GM18511 (cell line): ENCODE data around the gene C10orf67.
"Not testable (repeated sequence)": the region's sequence is repeated elsewhere in the genome, so short reads cannot be mapped to it uniquely, and the experiment has no call there.

ENCODE experiments used
- ATAC-seq: cut with Tn5 transposase; IDR thresholded peaks from one replicate; pipeline ENCODE4 v1.9.1; 2021; ENCODE audit warnings: mild to moderate bottlenecking, moderate library complexity; ENCODE audit not compliant: unreplicated experiment

C10orf67 gene

GRCh38 chr10:23344241-23344841, at the start of gene C10orf67:
Gene C10orf67, minus strand, starts transcription at chr10:23344797. Its CDS starts 23 bp downstream, at chr10:23344774.
- peak; percentile 47 for ATAC-seq

GRCh38 chr10:23391821-23392220, 47.2 kb upstream of the C10orf67 start:
- ATAC-seq, result no peak

DNA sequence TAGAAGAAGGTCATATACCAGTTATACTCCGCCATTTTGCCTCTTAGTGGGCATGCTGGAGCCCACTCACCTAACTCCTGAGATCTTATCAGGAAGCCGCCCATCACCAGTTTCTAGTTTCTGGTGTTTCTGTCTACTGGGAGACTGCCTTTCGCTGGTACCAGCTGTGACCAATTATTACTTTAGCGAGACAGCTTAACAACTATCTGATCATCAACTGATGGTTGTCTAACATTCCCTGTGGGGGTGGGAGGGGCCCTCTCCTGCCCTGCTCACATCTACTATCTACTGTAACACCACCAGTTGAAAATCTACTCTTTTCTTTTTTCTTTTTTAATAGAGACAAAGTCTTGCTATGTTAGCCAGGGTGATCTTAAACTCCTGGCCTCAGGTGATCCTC, 46.2 kb upstream of the C10orf67 start:
- ATAC-seq, result no peak

- not testable (repeated sequence) for ATAC-seq
Observed at GRCh38 chr10:23390408-23390807, 45.8 kb upstream of the C10orf67 start.

DNA sequence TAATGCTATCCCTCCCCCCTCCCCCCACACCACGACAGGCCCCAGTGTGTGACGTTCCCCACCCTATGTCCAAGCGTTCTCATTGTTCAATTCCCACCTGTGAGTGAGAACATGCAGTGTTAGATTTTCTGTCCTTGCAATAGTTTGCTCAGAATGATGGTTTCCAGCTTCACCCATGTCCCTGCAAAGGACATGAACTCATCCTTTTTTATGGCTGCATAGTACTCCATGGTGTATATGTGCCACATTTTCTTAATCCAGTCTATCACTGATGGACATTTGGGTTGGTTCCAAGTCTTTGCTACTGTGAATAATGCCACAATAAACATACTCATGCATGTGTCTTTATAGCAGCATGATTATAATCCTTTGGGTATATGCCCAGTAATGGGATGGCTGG, 42.9 kb upstream of the C10orf67 start:
- ATAC-seq, result not testable (repeated sequence)

GRCh38 chr10:23386052-23386451, 41.5 kb upstream of the C10orf67 start:
- no peak for ATAC-seq

DNA sequence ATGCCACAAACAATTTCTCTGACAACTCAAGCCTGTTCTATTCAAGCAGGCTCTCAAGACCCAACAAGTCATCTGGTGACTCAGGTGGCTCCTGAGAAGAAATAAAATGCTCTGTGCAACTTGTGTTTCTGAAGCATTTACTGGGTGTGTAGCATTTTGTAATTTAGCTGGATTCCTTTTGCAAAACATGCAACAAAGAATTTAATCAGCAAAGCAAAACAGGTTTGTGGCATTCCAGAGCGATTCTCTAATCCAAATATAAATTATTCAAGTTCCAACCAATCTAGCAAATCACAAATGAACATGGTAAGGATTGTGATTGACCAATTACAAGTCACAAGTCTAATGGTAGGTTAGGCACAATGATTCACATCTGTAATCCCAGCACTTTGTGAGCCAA, 39.8 kb upstream of the C10orf67 start:
- ATAC-seq, result no peak

GRCh38 chr10:23383637-23384036, 39.0 kb upstream of the C10orf67 start:
- no peak for ATAC-seq

- ATAC-seq, result no peak
Observed at GRCh38 chr10:23381298-23382040, 36.9 kb upstream of the C10orf67 start.

DNA sequence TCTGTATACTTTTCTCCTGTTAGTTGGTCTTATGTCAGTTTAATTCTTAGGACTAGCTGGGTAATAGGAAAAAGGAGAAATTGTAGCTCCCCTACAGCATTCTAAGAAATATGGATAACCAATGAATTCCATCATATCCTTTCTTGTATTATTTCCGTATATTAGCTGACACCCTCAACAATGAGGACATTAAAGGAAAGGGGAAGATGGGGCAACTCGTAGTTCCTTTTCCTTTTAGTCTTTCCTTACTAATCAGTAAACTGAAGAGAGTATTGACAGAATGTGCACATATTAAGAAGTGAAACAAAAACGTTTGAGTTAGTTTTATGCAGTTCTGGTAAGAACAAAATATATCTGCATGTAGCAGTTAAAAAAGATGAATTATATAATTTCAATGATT, 35.1 kb upstream of the C10orf67 start:
- no peak for ATAC-seq

- ATAC-seq, result no peak
Observed at GRCh38 chr10:23376229-23376655, 31.6 kb upstream of the C10orf67 start.

- no peak for ATAC-seq
Observed at GRCh38 chr10:23375366-23375765, 30.8 kb upstream of the C10orf67 start.

GRCh38 chr10:23373156-23373555, 28.6 kb upstream of the C10orf67 start:
- ATAC-seq, result no peak

GRCh38 chr10:23371073-23371472, 26.5 kb upstream of the C10orf67 start:
- no peak for ATAC-seq

- no peak for ATAC-seq
Observed at GRCh38 chr10:23370106-23370505, 25.5 kb upstream of the C10orf67 start.

GRCh38 chr10:23368816-23369640, 24.4 kb upstream of the C10orf67 start:
- peak; percentile 74 for ATAC-seq

DNA sequence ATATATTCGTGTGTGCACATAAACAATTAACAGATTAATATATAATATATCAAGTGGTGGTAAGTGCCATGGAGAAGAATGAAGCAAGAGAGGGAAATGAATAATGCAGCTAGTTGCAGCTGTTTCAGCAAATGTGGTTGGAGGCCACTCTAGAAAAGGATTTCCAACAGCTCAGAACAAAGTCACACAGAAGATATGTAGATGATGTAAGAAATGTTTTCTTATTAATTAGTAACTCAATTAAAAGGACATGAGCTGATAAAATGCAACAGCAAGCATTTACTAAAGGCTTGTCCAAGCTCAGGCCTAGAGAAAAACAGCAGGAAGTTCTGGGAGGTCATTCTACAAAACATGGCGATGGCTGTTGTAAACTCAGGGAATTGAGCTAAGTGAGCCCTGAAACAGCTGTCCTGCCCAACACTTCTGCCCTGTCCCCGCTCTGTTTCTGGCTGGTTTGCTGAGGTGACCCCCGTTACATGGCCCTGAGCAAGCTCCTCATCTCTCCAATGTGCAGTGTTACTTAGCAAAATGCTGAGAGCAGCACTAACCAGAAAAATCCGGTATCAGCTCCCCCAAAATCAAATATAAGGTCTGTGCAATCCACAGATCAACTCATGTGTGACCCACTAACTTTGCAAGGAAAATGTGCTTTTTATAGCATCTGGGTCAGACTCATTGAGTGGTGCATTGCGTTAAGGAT, 23.4 kb upstream of the C10orf67 start:
- ATAC-seq, result no peak

DNA sequence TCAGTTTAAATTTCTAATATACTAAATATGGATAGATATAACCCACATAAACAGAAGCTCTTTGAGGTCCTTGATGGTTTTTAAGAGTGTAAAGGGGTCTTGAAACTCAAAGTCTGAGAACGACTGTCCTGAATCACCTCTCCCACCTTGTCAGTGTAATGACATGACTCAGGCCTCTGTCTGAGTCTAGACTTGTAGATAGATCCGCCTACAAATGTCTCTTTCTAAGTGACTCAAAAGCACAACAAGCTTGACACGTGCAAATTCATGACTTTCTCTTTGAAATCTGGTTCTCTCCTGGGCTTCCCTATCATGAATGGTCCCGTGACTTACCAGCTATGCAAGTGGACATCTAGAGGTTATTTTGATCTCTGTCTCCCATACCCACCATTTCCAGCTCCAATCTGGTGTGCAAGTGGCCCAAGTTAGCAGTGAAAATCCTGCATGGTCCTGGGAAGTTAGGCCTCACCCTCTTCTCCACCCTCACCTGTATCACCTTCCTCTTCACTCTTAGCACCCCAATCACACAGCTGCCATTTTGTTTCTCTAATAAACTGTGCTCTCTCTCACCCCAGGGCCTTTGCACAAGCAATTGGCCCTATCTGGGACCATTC, 20.9 kb upstream of the C10orf67 start:
- ATAC-seq, result peak; percentile 27

- ATAC-seq, result no peak
Observed at GRCh38 chr10:23364378-23364777, 19.8 kb upstream of the C10orf67 start.

DNA sequence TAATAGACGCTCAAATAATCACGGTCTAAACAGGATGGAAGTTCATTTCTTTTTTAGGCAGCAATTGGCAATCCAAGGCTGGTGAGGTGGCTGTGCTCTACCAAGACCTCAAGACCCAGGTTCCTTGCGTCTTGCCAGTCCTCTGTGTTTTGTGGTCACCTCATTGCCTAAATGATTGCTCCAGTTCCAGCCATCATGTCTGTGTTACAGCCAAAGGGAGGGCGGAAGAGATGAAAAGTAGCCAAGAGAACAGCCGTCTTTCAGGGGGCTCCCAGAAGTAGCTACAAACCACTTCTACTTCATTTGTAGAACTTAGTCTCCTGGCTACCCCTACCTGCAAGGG, 19.2 kb upstream of the C10orf67 start:
- ATAC-seq, result no peak
